Stomach (tissue), 9 donors: ENCODE measurements around the gene PEPD. TPM values are rescaled to one million over a fixed set of nuclear protein-coding genes. Genes with fewer than 3 reads are reported as not detected.

Experiments used
- DNase-seq, 2 donors: peaks; one replicate each; pipeline versions ENCODE4 v3.0.0 to v3.0.0-alpha.2; 2013 to 2019
- H3K27ac ChIP-seq, 5 donors: fragments of 200-600 bp in 4 of 5; sonication (generic) in 4 of 5; one replicate each; pipeline ENCODE4 v1.5.1; 2013 to 2019; ENCODE audit warnings: mild to moderate bottlenecking in 1 of 5, moderate library complexity in 1 of 5
- H3K27me3 ChIP-seq, 3 donors: fragments of 200-600 bp; sonication (generic); one replicate each; pipeline ENCODE4 v1.5.1; 2017 to 2019; ENCODE audit warnings: mixed run types in 1 of 3
- H3K36me3 ChIP-seq, 4 donors: fragments of 200-600 bp; sonication (generic); 1 replicate in 3 of 4; 2 replicates in 1 of 4; pipeline ENCODE4 v1.5.1; 2016 to 2019
- H3K4me1 ChIP-seq, 4 donors: fragments of 200-600 bp; sonication (generic); one replicate each; pipeline ENCODE4 v1.5.1; 2016 to 2019
- H3K4me3 ChIP-seq, 4 donors: fragments of 200-600 bp; sonication (generic) in 3 of 4; one replicate each; pipeline ENCODE4 v1.5.1; 2016 to 2019; ENCODE audit warnings: mild to moderate bottlenecking in 1 of 4
- H3K9me3 ChIP-seq, 4 donors: fragments of 200-600 bp; sonication (generic); one replicate each; pipeline ENCODE4 v1.5.1; 2016 to 2019
- CTCF ChIP-seq, 7 experiments: fragments of 450-650 bp in 4 of 7; fragments of 200-600 bp in 3 of 7; sonication (generic) in 3 of 7; IDR thresholded peaks; one replicate each; pipeline ENCODE4 v1.5.1; 2016 to 2019; ENCODE audit warnings: antibody characterized with exemption in 7 of 7, control low read depth in 2 of 7, mild to moderate bottlenecking in 1 of 7
- EP300 ChIP-seq: sonication (generic); formaldehyde crosslinking; IDR thresholded peaks from one replicate; pipeline ENCODE4 v1.6.1; 2017; ENCODE audit warnings: antibody characterized with exemption
- POLR2A ChIP-seq, 4 donors: fragments of 450-650 bp; IDR thresholded peaks; one replicate each; pipeline ENCODE4 v1.6.1; 2016; ENCODE audit warnings: antibody characterized with exemption in 4 of 4, control low read depth in 2 of 4, mild to moderate bottlenecking in 1 of 4, moderate library complexity in 1 of 4
- POLR2AphosphoS5 ChIP-seq, 3 donors: sonication (generic); formaldehyde crosslinking; IDR thresholded peaks; one replicate each; pipeline ENCODE4 v1.6.1; 2016; ENCODE audit warnings: antibody characterized with exemption in 3 of 3
- WGBS, 5 donors: extraction: QIAGEN DNeasy Blood & Tissue Kit in 3 of 5; methylation state at CpG; one replicate each; pipeline versions ENCODE4 v1.1.5 to v1.1.7; 2013 to 2018; 5-methylcytosine and 5-hydroxymethylcytosine counted together
- intact Hi-C: fragments of 100-400 bp; cut with DNase I; formaldehyde crosslinking; loops from one replicate; pipeline ENCODE4 v1.15.1; 2023; ENCODE audit warnings: low total_unique reads
- polyA plus RNA-seq, 3 donors: library from polyadenylated mRNA; stranded (reverse); fragments of 200-250 nt; gene quantifications; one replicate each; pipeline ENCODE4 v1.2.3, GENCODE V29; 2013
- total RNA-seq, 5 donors: library from RNA; depleted of rRNA; stranded (reverse); fragments of >200 nt; gene quantifications; one replicate each; pipeline versions ENCODE4 v1.1.0 to v1.2.3, GENCODE V29; 2014 to 2016
- donor health status: healthy with polysubstance abuse.
- donor health status: Bipolar disorder and iron deficiency.
- donor health status: healthy.

The PEPD gene
- total and polyA plus RNA-seq, 8 donors = 8.8 to 99.4 (median 42.7) TPM

GRCh38 chr19:33546656-33547055 is 25.1 kb upstream of the PEPD start:
- Histone ChIP-seq H3K9me3 (peaks cover 0 to 8% (median 0%) of the 10 kb centered on the region in 4 donors), H3K27me3 (peaks cover 0 to 46% (median 3%) of the 10 kb centered on the region in 3 donors), H3K27ac (no peak overlapping the region), H3K36me3 (no peaks in the 10 kb centered on the region), H3K4me3 (no peak overlapping the region), H3K4me1 (no peaks in the 10 kb centered on the region)
- intact Hi-C loops = no loop called here
- TF ChIP-seq POLR2A (IDR thresholded peaks at IDR 0.05) (no peak), CTCF (IDR thresholded peaks at IDR 0.05) (no peak), EP300 (no peak), POLR2AphosphoS5 (IDR thresholded peaks at IDR 0.05) (no peak)
- DNase-seq = no peak
- WGBS, 5 donors = 86 to 94% (median 89%) methylated on average over 5 of the region's 5 CpGs

- intact Hi-C loops = no loop called here
- DNase-seq = no peak
- no peaks in the 10 kb centered on the region for H3K4me1 ChIP-seq
Observed at GRCh38 chr19:33545217-33545981, 23.8 kb upstream of the PEPD start.

GRCh38 chr19:33535226-33535625 is 13.6 kb upstream of the PEPD start:
- no peak for DNase-seq
- H3K36me3 ChIP-seq = no peaks in the 10 kb centered on the region
- no peaks in the 10 kb centered on the region for H3K9me3 ChIP-seq
- H3K27ac ChIP-seq = no peak overlapping the region
- no peak overlapping the region for H3K4me3 ChIP-seq
- intact Hi-C loops = no loop called here
- H3K4me1 ChIP-seq = no peaks in the 10 kb centered on the region
- WGBS, 5 donors = 56 to 71% (median 59%) methylated on average over 8 of the region's 8 CpGs
- H3K27me3 ChIP-seq = peaks cover 0 to 81% (median 20%) of the 10 kb centered on the region in 3 donors
- TF ChIP-seq POLR2AphosphoS5 (IDR thresholded peaks at IDR 0.05) (no peak), POLR2A (IDR thresholded peaks at IDR 0.05) (no peak)

More at GRCh38 chr19:33545217-33545981, 23.8 kb upstream of the PEPD start:
- no peak for TF ChIP-seq CTCF (IDR thresholded peaks at IDR 0.05)
- WGBS, 5 donors = 79 to 86% (median 82%) methylated on average over 8 to 9 of the region's 9 CpGs
- H3K4me3 ChIP-seq = no peak overlapping the region
- H3K9me3 ChIP-seq = peaks cover 0 to 8% (median 0%) of the 10 kb centered on the region in 4 donors
- no peaks in the 10 kb centered on the region for H3K36me3 ChIP-seq
- H3K27ac ChIP-seq = no peak overlapping the region
- H3K27me3 ChIP-seq = peaks cover 0 to 59% (median 9%) of the 10 kb centered on the region in 3 donors

GRCh38 chr19:33532859-33533460 is 11.4 kb upstream of the PEPD start:
- intact Hi-C loops = no loop called here
- Histone ChIP-seq H3K4me1 (no peaks in the 10 kb centered on the region), H3K36me3 (no peaks in the 10 kb centered on the region), H3K27me3 (peaks cover 0 to 85% (median 26%) of the 10 kb centered on the region in 3 donors), H3K4me3 (no peak overlapping the region), H3K27ac (no peak overlapping the region), H3K9me3 (no peaks in the 10 kb centered on the region)
- WGBS, 5 donors = 7 to 32% (median 18%) methylated on average over 6 of the region's 6 CpGs
- no peak for TF ChIP-seq POLR2A (IDR thresholded peaks at IDR 0.05)
- DNase-seq = no peak

GRCh38 chr19:33530842-33531241 is 9.3 kb upstream of the PEPD start:
- no peak for DNase-seq
- Histone ChIP-seq H3K36me3 (no peaks in the 10 kb centered on the region), H3K4me3 (no peak overlapping the region), H3K27me3 (peaks cover 0 to 83% (median 22%) of the 10 kb centered on the region in 3 donors), H3K27ac (no peak overlapping the region), H3K9me3 (no peaks in the 10 kb centered on the region), H3K4me1 (no peaks in the 10 kb centered on the region)
- intact Hi-C loops = no loop called here
- 59 to 70% (median 63%) methylated on average over 3 to 4 of the region's 4 CpGs for WGBS, 5 donors
- TF ChIP-seq CTCF (IDR thresholded peaks at IDR 0.05) (no peak), POLR2A (IDR thresholded peaks at IDR 0.05) (no peak), EP300 (no peak), POLR2AphosphoS5 (IDR thresholded peaks at IDR 0.05) (no peak)
